Measurements from ENCODE around the gene LMBRD2.

Gene LMBRD2

DNA sequence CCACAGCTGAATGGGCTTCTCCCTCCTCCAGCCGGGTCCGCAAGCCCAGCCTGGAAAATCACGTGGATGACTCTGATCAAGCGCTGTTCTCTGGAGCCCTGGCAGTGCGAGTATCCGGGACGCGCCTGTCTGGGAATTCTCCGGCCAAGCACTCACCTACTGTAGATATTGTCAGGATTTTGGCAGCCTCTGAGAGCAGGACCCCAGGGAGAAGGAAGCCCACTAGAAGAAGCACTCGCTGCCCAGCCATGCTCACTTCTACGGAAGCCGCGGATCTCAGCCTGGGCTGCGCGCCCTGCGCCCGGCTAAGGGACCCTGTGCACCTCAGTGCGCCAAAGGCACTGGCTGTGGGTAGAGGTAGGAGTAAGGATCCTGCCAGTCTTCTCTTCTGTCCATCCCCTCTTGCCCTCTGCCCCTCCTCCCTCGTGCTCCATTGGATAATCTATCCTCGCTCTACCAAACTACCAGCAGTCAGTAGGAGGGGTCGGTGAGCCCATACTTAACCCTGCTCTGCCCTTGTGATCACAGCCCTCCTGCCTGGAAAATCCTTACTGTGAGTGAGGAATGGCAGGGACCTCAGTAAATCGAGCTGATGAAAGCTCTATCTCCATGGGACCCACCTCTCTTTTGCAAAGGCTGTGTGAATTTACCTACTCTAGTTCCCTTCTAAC is 85.0 kb downstream of the LMBRD2 start, which contains the start of gene UGT3A2:
UGT3A2 (minus strand) TSS at position 343 of the 671 bp plus-strand sequence; CDS start at position 250, 93 bp downstream.
- DNase-seq (ENCODE audit: low spot score): no peak
- Histone ChIP-seq H3K4me3 (ENCODE audit: severe bottlenecking) (peak within 1 kb of the TSS; percentile 1), H3K27ac (ENCODE audit: poor library complexity, severe bottlenecking) (no peak within 1 kb of the TSS)

DNA sequence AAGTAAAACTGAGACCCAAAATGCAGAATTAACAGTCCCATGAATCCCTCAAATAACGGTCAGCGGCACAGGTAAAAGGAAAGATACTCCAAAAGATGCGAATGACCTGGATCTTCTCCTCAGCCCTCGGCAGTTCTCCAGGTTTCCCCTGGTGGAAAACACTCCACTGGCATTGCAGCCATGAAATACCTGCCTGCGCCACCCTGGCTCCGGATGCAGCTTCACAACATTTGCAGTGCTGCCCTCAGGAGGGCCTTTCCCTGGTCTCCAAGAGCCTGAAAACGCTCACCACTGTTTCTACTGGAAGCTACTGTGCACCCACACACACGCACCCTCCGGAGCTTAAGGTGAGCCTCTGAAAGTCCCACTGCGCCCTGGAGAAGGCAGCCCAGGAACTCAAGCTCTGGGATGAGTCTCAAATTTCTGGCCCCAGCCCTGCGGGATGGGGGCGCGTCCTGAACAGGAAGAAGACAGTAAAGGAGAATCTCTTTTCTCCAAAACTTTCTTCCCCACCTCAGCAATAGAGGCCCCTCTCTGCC is 85.6 kb downstream of the LMBRD2 start:
- Histone ChIP-seq H3K27ac (ENCODE audit: poor library complexity, severe bottlenecking) (no peak overlapping the region), H3K4me3 (ENCODE audit: severe bottlenecking) (peak overlapping the region; percentile 1), H3K27me3 (ENCODE audit: insufficient read depth, poor library complexity, severe bottlenecking) (peaks cover 20% of the 10 kb centered on the region), H3K4me1 (ENCODE audit: insufficient read depth, poor library complexity, severe bottlenecking) (no peaks in the 10 kb centered on the region), H3K36me3 (ENCODE audit: low read depth) (no peaks in the 10 kb centered on the region), H3K9me3 (ENCODE audit: severe bottlenecking) (no peaks in the 10 kb centered on the region)
- DNase-seq (ENCODE audit: low spot score) (no peak), ATAC-seq (ENCODE audit: low read depth) (peak; percentile 40)
- TF ChIP-seq, protein P1, sequence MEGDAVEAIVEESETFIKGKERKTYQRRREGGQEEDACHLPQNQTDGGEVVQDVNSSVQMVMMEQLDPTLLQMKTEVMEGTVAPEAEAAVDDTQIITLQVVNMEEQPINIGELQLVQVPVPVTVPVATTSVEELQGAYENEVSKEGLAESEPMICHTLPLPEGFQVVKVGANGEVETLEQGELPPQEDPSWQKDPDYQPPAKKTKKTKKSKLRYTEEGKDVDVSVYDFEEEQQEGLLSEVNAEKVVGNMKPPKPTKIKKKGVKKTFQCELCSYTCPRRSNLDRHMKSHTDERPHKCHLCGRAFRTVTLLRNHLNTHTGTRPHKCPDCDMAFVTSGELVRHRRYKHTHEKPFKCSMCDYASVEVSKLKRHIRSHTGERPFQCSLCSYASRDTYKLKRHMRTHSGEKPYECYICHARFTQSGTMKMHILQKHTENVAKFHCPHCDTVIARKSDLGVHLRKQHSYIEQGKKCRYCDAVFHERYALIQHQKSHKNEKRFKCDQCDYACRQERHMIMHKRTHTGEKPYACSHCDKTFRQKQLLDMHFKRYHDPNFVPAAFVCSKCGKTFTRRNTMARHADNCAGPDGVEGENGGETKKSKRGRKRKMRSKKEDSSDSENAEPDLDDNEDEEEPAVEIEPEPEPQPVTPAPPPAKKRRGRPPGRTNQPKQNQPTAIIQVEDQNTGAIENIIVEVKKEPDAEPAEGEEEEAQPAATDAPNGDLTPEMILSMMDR (IDR thresholded peaks at IDR 0.05; ENCODE audit: poor library complexity, severe bottlenecking): no peak

More for the DNA sequence above, 85.0 kb downstream of the LMBRD2 start, which contains the start of gene UGT3A2:
- Histone ChIP-seq H3K27me3 (ENCODE audit: insufficient read depth, poor library complexity, severe bottlenecking) (peaks cover 20% of the 10 kb centered on the region), H3K4me1 (ENCODE audit: insufficient read depth, poor library complexity, severe bottlenecking) (no peaks in the 10 kb centered on the region), H3K9me3 (ENCODE audit: severe bottlenecking) (no peaks in the 10 kb centered on the region), H3K36me3 (ENCODE audit: low read depth) (no peaks in the 10 kb centered on the region)
- peak; percentile 65 for ATAC-seq (ENCODE audit: low read depth)
- TF ChIP-seq, protein P1 (IDR thresholded peaks at IDR 0.05; ENCODE audit: poor library complexity, severe bottlenecking): no peak

GRCh38 chr5:36060420-36060887 is 91.2 kb downstream of the LMBRD2 start:
- TF ChIP-seq, protein P1 (IDR thresholded peaks at IDR 0.05; ENCODE audit: poor library complexity, severe bottlenecking): peak; percentile 38
- DNase-seq (ENCODE audit: low spot score) (no peak), ATAC-seq (ENCODE audit: low read depth) (peak; percentile 22; the same call in 1 of the 3 replicates)
- Histone ChIP-seq H3K27me3 (ENCODE audit: insufficient read depth, poor library complexity, severe bottlenecking) (peaks cover 6% of the 10 kb centered on the region), H3K36me3 (ENCODE audit: low read depth) (no peaks in the 10 kb centered on the region), H3K4me1 (ENCODE audit: insufficient read depth, poor library complexity, severe bottlenecking) (peaks cover 3% of the 10 kb centered on the region), H3K27ac (ENCODE audit: poor library complexity, severe bottlenecking) (peak overlapping the region; percentile 10), H3K4me3 (ENCODE audit: severe bottlenecking) (no peak overlapping the region), H3K9me3 (ENCODE audit: severe bottlenecking) (no peaks in the 10 kb centered on the region)

DNA sequence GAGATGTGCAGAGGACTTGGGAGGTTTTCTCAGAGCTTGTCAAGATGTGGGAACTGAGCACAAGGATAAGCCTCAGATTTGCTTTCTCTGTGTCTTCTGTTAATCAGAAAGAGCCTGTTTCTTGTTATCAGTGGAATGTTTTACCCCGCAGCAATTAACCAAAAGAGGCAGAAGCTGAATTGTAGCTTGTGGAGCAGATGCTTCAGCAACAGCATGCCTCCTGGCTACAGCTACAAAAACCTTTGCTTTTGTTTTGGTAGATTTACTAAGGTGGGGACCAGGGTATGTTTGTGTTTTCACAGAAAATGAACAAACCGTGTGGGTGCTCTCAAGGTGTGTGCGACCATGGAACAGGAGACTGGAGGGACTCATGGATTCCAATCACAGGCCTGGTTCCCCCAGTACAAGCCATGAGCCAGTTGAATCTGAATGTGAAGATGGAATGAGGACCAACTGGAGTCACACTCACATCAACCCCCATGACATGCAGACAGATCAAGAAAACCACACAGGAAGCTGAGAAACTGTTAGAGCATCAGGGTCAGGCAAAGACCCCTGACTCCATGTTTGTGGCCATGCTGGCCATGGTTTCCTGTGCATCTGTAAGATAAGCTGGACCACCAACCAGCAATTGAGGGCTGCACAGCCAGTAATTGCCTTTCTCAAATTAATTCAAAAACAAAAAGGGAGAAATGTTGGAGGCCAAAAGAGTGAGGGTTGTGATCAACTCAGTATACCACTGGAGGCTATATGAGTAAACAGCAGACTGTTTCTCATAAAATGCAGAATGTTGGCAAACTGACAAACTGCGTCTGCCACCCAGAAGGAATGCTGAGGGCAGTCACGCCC is 91.9 kb downstream of the LMBRD2 start:
- peak overlapping the region; percentile 10 for H3K27ac ChIP-seq (ENCODE audit: poor library complexity, severe bottlenecking)
- no peaks in the 10 kb centered on the region for H3K36me3 ChIP-seq (ENCODE audit: low read depth)
- DNase-seq (ENCODE audit: low spot score) (no peak), ATAC-seq (ENCODE audit: low read depth) (peak; percentile 59)
- H3K4me3 ChIP-seq (ENCODE audit: severe bottlenecking): no peak overlapping the region
- H3K27me3 ChIP-seq (ENCODE audit: insufficient read depth, poor library complexity, severe bottlenecking): no peaks in the 10 kb centered on the region
- no peaks in the 10 kb centered on the region for H3K9me3 ChIP-seq (ENCODE audit: severe bottlenecking)
- H3K4me1 ChIP-seq (ENCODE audit: insufficient read depth, poor library complexity, severe bottlenecking): peaks cover 3% of the 10 kb centered on the region
- TF ChIP-seq, protein P1 (IDR thresholded peaks at IDR 0.05; ENCODE audit: poor library complexity, severe bottlenecking): no peak
